NB4 (cell line): ENCODE measurements around the gene NUMBL.

ENCODE experiments used
- MYC ChIP-seq: IDR thresholded peaks from 2 replicates; pipeline ENCODE4 v1.6.1; 2011; ENCODE audit warnings: low read depth, low read length
- POLR2A ChIP-seq: IDR thresholded peaks from 2 replicates; pipeline ENCODE4 v1.6.1; 2011; ENCODE audit warnings: mild to moderate bottlenecking; ENCODE audit not compliant: insufficient read length; ENCODE audit errors: extremely low read depth
- TF ChIP-seq, protein P1 (sequence below): IDR thresholded peaks from one replicate; pipeline ENCODE4 v1.5.1; 2012; ENCODE audit warnings: low read depth, low read length
- TF ChIP-seq, protein P2 (sequence below): IDR thresholded peaks from 2 replicates; pipeline ENCODE4 v1.6.1; 2011; ENCODE audit warnings: low read depth, low read length

DNA sequence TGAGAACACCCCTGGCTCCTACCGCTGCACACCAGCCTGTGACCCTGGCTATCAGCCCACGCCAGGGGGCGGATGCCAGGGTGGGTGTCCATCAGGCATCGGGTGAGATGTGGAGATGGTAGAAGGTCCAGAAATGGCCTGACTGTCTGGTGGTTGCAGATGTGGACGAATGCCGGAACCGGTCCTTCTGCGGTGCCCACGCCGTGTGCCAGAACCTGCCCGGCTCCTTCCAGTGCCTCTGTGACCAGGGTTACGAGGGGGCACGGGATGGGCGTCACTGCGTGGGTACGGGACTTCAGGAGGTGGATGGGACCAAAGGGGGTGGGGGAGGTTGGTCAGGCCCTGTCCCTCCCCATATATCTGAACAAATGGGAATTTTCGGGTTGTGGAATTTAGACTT is 73.5 kb downstream of the NUMBL start:
- TF ChIP-seq, protein P1, sequence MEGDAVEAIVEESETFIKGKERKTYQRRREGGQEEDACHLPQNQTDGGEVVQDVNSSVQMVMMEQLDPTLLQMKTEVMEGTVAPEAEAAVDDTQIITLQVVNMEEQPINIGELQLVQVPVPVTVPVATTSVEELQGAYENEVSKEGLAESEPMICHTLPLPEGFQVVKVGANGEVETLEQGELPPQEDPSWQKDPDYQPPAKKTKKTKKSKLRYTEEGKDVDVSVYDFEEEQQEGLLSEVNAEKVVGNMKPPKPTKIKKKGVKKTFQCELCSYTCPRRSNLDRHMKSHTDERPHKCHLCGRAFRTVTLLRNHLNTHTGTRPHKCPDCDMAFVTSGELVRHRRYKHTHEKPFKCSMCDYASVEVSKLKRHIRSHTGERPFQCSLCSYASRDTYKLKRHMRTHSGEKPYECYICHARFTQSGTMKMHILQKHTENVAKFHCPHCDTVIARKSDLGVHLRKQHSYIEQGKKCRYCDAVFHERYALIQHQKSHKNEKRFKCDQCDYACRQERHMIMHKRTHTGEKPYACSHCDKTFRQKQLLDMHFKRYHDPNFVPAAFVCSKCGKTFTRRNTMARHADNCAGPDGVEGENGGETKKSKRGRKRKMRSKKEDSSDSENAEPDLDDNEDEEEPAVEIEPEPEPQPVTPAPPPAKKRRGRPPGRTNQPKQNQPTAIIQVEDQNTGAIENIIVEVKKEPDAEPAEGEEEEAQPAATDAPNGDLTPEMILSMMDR = no peak
- TF ChIP-seq POLR2A = no peak
- TF ChIP-seq MYC = no peak
- TF ChIP-seq, protein P2, sequence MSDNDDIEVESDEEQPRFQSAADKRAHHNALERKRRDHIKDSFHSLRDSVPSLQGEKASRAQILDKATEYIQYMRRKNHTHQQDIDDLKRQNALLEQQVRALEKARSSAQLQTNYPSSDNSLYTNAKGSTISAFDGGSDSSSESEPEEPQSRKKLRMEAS = no peak
